ENCODE results near the gene NINL. TPM values are rescaled to one million over a fixed set of nuclear protein-coding genes. Genes with fewer than 3 reads are reported as not detected.
"Not testable (repeated sequence)": the region's sequence is repeated elsewhere in the genome, so short reads cannot be mapped to it uniquely, and the experiment has no call there.

NINL gene
- 1 to 10 TPM; 1.5 to 1.6 TPM for total RNA-seq

GRCh38 chr20:25584905-25585704 is at the start of gene NINL:
Gene NINL, minus strand, starts transcription at chr20:25585531. Its CDS starts 58,944 bp downstream, at chr20:25526587.
- POLR2A ChIA-PET, result interaction anchor here (0.6 kb wide), 1 partner anchor 178 kb away, joined by 3 read pairs; the partner anchor contains the start of gene GINS1
- CTCF ChIA-PET, result no interaction called here

GRCh38 chr20:25632940-25633790 is 47.8 kb upstream of the NINL start:
- CTCF ChIA-PET, result no interaction called here
- POLR2A ChIA-PET, result no interaction called here

- POLR2A ChIA-PET, CTCF ChIA-PET: not testable (repeated sequence)
These were observed 45.3 kb upstream of the NINL start for GRCh38 chr20:25630615-25631014.

- CTCF ChIA-PET, result no interaction called here
These were observed 44.6 kb upstream of the NINL start for GRCh38 chr20:25629816-25630499.

GRCh38 chr20:25626779-25627178 is 41.4 kb upstream of the NINL start:
- CTCF ChIA-PET, result no interaction called here
- POLR2A ChIA-PET, result no interaction called here

More at GRCh38 chr20:25629816-25630499, 44.6 kb upstream of the NINL start:
- POLR2A ChIA-PET, result no interaction called here

- ChIA-PET CTCF (no interaction called here), POLR2A (no interaction called here)
These were observed 39.2 kb upstream of the NINL start for GRCh38 chr20:25624500-25624939.

- ChIA-PET POLR2A (no interaction called here), CTCF (no interaction called here)
These were observed 38.6 kb upstream of the NINL start, which contains the start of gene NANP for GRCh38 chr20:25623736-25624499. Gene NANP, minus strand, starts transcription at chr20:25624014. Its CDS starts 66 bp downstream, at chr20:25623948.

GRCh38 chr20:25623225-25623735 is 37.9 kb upstream of the NINL start:
- ChIA-PET POLR2A (no interaction called here), CTCF (no interaction called here)

GRCh38 chr20:25622450-25623224 is 37.3 kb upstream of the NINL start:
- CTCF ChIA-PET, result no interaction called here
- POLR2A ChIA-PET, result no interaction called here

- ChIA-PET POLR2A (no interaction called here), CTCF (interaction anchor here (0.6 kb wide), 1 partner anchor 115 kb away, joined by 3 read pairs; no protein-coding TSS in a partner anchor)
These were observed 36.7 kb upstream of the NINL start for GRCh38 chr20:25622049-25622448.

- CTCF ChIA-PET, result no interaction called here
- POLR2A ChIA-PET, result no interaction called here
These were observed 34.2 kb upstream of the NINL start for GRCh38 chr20:25619514-25619913.

- CTCF ChIA-PET, result no interaction called here
- POLR2A ChIA-PET, result no interaction called here
These were observed 23.4 kb upstream of the NINL start for GRCh38 chr20:25608774-25609173.

- CTCF ChIA-PET, result no interaction called here
- POLR2A ChIA-PET, result no interaction called here
These were observed 20.9 kb upstream of the NINL start for GRCh38 chr20:25606094-25606695.

GRCh38 chr20:25605148-25605547 is 19.8 kb upstream of the NINL start:
- CTCF ChIA-PET, result no interaction called here
- POLR2A ChIA-PET, result no interaction called here

- ChIA-PET POLR2A (no interaction called here), CTCF (no interaction called here)
These were observed 19.3 kb upstream of the NINL start for GRCh38 chr20:25604611-25605010.

GRCh38 chr20:25602914-25603309 is 17.6 kb upstream of the NINL start:
- POLR2A ChIA-PET, CTCF ChIA-PET: not testable (repeated sequence)

GRCh38 chr20:25602191-25602913 is 17.0 kb upstream of the NINL start:
- POLR2A ChIA-PET, CTCF ChIA-PET: not testable (repeated sequence)

GRCh38 chr20:25601659-25602058 is 16.3 kb upstream of the NINL start:
- POLR2A ChIA-PET, result no interaction called here
- CTCF ChIA-PET, result no interaction called here

Data from activated CD8-positive, alpha-beta memory T cell treated with anti-CD3 and anti-CD28 coated beads for 36 hours (primary cell).